Lower lobe of right lung (tissue), 2 donors: ENCODE data around the gene RHOG. TPM values are rescaled to one million over a fixed set of nuclear protein-coding genes. Genes with fewer than 3 reads are reported as not detected.

Experiments used
- ATAC-seq, 2 donors: fragments of 200-7000 bp; cut with Tn5 transposase; one replicate each; pipeline ENCODE4 v1.9.1; 2020 to 2022; ENCODE audit warnings: mild to moderate bottlenecking in 2 of 2, moderate library complexity in 2 of 2
- DNase-seq: peaks from one replicate; pipeline ENCODE4 v3.0.0-alpha.2; 2020
- H3K27ac ChIP-seq: fragments of 200-600 bp; one replicate; pipeline ENCODE4 v1.8.0; 2022
- H3K27me3 ChIP-seq: fragments of 200-600 bp; one replicate; pipeline ENCODE4 v1.8.0; 2022; ENCODE audit warnings: low read depth
- H3K36me3 ChIP-seq: fragments of 200-600 bp; one replicate; pipeline ENCODE4 v1.8.0; 2022; ENCODE audit warnings: mild to moderate bottlenecking
- H3K4me1 ChIP-seq: fragments of 200-600 bp; one replicate; pipeline ENCODE4 v1.8.0; 2022
- H3K4me3 ChIP-seq: fragments of 200-600 bp; one replicate; pipeline ENCODE4 v1.8.0; 2022; ENCODE audit warnings: mild to moderate bottlenecking
- H3K9me3 ChIP-seq: fragments of 200-600 bp; one replicate; pipeline ENCODE4 v1.8.0; 2022
- intact Hi-C: fragments of 100-400 bp; cut with DNase I; formaldehyde crosslinking; loops from one replicate; pipeline ENCODE4 v1.11.0; 2022
- total RNA-seq: library from RNA; stranded (reverse); fragmentation: NEBNext Ultra II Directional; extraction: Animal tissue kit (Norgen Biotek cat#: 25700); gene quantifications from one replicate; pipeline ENCODE4 v1.2.1, GENCODE V29; 2021
- TF ChIP-seq, protein P1 (sequence below): fragments of 200-600 bp; IDR thresholded peaks from one replicate; pipeline ENCODE4 v1.8.0; 2022; ENCODE audit warnings: antibody characterized with exemption, mild to moderate bottlenecking
- donor health status: DM: no; HTN: yes; CAD: no; lungs with severe emphysema.

The RHOG gene
- total RNA-seq, 1 donor from 2014 or later: 86.5 TPM

DNA sequence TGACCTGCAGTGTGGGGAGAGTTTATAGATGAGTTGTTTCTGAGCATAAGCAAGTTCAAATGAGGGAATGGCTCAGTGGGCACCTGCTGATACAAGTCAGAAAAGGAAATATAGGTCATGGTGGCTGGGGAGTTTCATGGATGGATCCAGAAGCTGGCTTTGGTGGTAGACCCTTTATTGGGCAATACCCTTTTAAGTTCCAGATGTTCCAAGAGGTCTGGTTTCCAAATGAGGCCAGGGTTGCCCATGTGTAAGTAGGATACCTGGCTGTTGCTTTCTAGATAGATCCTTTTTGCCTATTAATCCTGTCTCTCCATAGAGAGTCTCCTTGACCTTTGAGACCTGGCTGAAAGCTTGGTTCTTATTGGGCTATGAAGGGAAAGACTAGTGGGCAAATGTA lies 16.9 kb upstream of the RHOG start:
- Histone ChIP-seq H3K27me3 (no peaks in the 10 kb centered on the region), H3K27ac (no peak overlapping the region), H3K36me3 (no peaks in the 10 kb centered on the region), H3K4me3 (peak overlapping the region; percentile 92), H3K4me1 (peaks cover 76% of the 10 kb centered on the region), H3K9me3 (no peaks in the 10 kb centered on the region)
- no peak for ATAC-seq
- no peak for DNase-seq
- intact Hi-C loops: loop anchor here (5.0 kb wide), 1 partner anchor 205 kb away; no protein-coding TSS in a partner anchor
- TF ChIP-seq, protein P1, sequence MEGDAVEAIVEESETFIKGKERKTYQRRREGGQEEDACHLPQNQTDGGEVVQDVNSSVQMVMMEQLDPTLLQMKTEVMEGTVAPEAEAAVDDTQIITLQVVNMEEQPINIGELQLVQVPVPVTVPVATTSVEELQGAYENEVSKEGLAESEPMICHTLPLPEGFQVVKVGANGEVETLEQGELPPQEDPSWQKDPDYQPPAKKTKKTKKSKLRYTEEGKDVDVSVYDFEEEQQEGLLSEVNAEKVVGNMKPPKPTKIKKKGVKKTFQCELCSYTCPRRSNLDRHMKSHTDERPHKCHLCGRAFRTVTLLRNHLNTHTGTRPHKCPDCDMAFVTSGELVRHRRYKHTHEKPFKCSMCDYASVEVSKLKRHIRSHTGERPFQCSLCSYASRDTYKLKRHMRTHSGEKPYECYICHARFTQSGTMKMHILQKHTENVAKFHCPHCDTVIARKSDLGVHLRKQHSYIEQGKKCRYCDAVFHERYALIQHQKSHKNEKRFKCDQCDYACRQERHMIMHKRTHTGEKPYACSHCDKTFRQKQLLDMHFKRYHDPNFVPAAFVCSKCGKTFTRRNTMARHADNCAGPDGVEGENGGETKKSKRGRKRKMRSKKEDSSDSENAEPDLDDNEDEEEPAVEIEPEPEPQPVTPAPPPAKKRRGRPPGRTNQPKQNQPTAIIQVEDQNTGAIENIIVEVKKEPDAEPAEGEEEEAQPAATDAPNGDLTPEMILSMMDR: no peak

DNA sequence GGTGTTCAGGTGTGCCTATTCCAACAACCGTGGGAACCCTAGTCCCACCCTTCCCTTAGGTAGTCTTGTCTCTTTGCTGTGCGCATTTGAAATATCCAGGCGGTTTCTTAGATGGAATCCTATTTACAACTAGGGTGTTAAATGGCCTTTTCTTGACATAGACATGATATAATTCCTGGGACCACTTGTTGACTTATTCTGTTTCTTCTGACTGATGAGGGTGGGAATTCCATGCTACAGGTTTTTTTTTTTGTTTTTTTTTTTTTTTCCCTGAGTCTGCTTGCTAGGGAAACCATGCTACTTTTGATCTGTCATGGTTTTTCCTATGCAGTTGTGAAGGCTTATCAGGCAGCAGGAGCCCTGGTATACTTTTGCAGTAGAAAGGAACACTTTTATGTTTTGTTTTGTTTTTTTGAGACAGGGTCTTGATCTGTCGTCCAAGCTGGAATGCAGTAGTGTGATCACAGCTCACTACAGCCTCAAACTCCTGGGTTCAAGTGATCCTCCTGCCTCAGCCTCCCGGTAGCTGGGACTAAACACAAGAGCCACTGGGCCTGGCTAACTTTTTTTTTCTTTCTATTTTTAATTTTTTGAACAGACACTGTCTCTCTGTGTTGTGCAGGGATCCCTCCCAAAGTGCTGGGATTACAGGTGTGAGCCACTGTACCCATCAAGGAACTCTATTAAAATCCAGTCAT lies 16.2 kb upstream of the RHOG start:
- intact Hi-C loops: loop anchor here (5.0 kb wide), 1 partner anchor 205 kb away; no protein-coding TSS in a partner anchor
- Histone ChIP-seq H3K4me3 (peak overlapping the region; percentile 92), H3K4me1 (peaks cover 72% of the 10 kb centered on the region), H3K27me3 (no peaks in the 10 kb centered on the region), H3K27ac (peak overlapping the region; percentile 96), H3K36me3 (no peaks in the 10 kb centered on the region), H3K9me3 (no peaks in the 10 kb centered on the region)
- TF ChIP-seq, protein P1: no peak
- ATAC-seq (no peak), DNase-seq (no peak)

- TF ChIP-seq, protein P1: no peak
- Histone ChIP-seq H3K4me1 (peaks cover 61% of the 10 kb centered on the region), H3K27ac (peak overlapping the region; percentile 96), H3K27me3 (no peaks in the 10 kb centered on the region), H3K9me3 (no peaks in the 10 kb centered on the region), H3K36me3 (no peaks in the 10 kb centered on the region), H3K4me3 (peak overlapping the region; percentile 92)
- intact Hi-C loops: loop anchor here (5.0 kb wide), 1 partner anchor 206 kb away; no protein-coding TSS in a partner anchor
- ATAC-seq (peak; percentile 34 to 40), DNase-seq (peak; percentile 79)
These were observed 15.2 kb upstream of the RHOG start for GRCh38 chr11:3855808-3856491.

DNA sequence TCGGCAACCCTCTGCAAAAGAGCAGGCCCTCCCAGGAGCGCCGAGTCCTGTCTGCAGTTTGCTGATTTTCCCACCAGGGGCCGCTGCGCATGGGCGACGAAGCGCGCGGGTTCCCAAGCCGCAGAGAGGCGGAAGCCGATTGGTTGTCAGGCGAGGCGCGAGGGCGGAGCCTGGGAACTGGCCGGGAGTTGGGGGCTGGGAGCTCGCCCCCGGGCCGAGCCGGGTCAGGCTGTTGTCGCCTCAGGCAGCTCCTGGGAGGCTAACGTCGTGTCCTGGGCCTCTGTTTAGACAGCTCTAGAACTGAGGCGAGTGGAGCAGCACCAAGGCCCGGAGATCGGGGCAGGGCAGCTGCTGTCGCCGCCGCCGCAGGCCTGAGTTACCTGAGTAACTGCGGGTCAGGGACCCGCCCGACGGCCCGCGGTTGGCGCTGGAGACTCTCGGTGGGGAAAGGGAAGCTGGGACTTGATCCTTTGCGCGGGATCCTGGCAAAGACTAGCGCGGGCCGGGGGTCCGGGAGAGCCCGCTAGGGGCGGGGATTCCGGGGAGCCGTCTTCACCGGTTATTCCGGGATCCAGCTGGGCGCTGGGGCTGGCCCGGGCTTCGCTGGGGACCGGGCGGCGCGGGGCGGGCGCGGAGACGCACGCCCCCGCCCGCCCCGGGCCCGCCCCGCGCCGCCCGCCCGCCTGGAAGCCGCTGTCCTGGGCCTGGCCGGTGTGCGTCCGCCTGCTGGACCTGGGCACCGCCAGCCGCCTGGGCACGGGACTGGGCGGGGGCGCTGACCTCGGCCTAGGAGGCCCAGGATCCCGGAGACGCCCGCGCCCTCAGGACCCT lies 14.4 kb upstream of the RHOG start, which contains the start of gene STIM1:
Gene STIM1 (plus strand): TSS at position 688 of the 831 bp plus-strand sequence. CDS start 607 bp downstream, outside the sequence.
- Histone ChIP-seq H3K4me3 (peak within 1 kb of the TSS; percentile 92), H3K4me1 (peaks cover 54% of the 10 kb centered on the region), H3K27ac (peak within 1 kb of the TSS; percentile 96), H3K27me3 (no peaks in the 10 kb centered on the region), H3K9me3 (no peaks in the 10 kb centered on the region), H3K36me3 (no peaks in the 10 kb centered on the region)
- DNase-seq (peak; percentile 96), ATAC-seq (peak; percentile 96)
- intact Hi-C loops: loop anchor here (5.0 kb wide), 1 partner anchor 207 kb away; no protein-coding TSS in a partner anchor
- TF ChIP-seq, protein P1: peak; percentile 98

DNA sequence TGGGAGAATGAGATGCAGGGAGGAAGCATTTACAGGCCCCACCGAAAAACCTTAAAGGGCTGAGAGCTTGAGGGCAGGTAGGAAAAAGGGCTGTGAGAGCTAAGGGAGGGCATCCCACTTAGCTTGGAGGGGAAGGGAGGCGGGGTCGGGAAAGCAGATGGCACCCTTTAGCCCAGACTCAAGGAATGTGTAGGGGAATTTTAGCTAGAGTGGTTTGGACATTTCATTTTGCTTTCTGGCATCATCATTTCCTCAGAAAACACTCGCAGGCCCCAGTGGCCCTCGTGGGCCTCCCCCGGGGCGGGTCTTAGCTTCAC lies 13.9 kb upstream of the RHOG start:
- DNase-seq: no peak
- intact Hi-C loops: no loop called here
- H3K36me3 ChIP-seq: no peaks in the 10 kb centered on the region
- H3K27ac ChIP-seq: peak overlapping the region; percentile 96
- peaks cover 48% of the 10 kb centered on the region for H3K4me1 ChIP-seq
- peak overlapping the region; percentile 92 for H3K4me3 ChIP-seq
- ATAC-seq: no peak
- H3K27me3 ChIP-seq: no peaks in the 10 kb centered on the region
- TF ChIP-seq, protein P1: no peak
- H3K9me3 ChIP-seq: no peaks in the 10 kb centered on the region
